SK-N-MC (cell line): ENCODE data around the gene SIL1.
"Not testable (repeated sequence)": the region's sequence is repeated elsewhere in the genome, so short reads cannot be mapped to it uniquely, and the experiment has no call there.

Experiments
- DNase-seq: peaks from one replicate; pipeline ENCODE4 v3.0.0-alpha.2; 2011; ENCODE audit warnings: low read depth, low spot score
- H3K27ac ChIP-seq: fragments of 200-600 bp; sonication (generic); 2 replicates; pipeline ENCODE4 v1.5.1; 2016; ENCODE audit warnings: mixed run types
- H3K36me3 ChIP-seq: fragments of 200-600 bp; sonication (generic); 2 replicates; pipeline ENCODE4 v1.6.1; 2017; ENCODE audit warnings: antibody characterized with exemption, low read length, mixed read lengths; ENCODE audit not compliant: insufficient read depth
- H3K4me3 ChIP-seq: fragments of 200-600 bp; sonication (generic); 2 replicates; pipeline ENCODE4 v1.5.1; 2016
- H3K9ac ChIP-seq: fragments of 200-600 bp; sonication (generic); 2 replicates; pipeline ENCODE4 v1.8.0; 2017; ENCODE audit warnings: mixed run types, mixed read lengths; ENCODE audit not compliant: insufficient read length
- H3K9me3 ChIP-seq: fragments of 200-600 bp; sonication (generic); 2 replicates; pipeline ENCODE4 v1.6.1; 2017; ENCODE audit warnings: low read depth, mild to moderate bottlenecking, antibody characterized with exemption, low read length, moderate library complexity, mixed read lengths
- EZH2 ChIP-seq: fragments of 200-600 bp; sonication (generic); IDR thresholded peaks from one replicate; pipeline ENCODE4 v1.6.1; 2017; ENCODE audit warnings: antibody characterized with exemption
- FOXP2 ChIP-seq: optimal IDR thresholded peaks from 2 replicates; pipeline ENCODE3; 2011; ENCODE audit warnings: mild to moderate bottlenecking, moderate library complexity; ENCODE audit not compliant: insufficient read depth; ENCODE audit errors: extremely low read length, control extremely low read depth
- POLR2AphosphoS5 ChIP-seq: IDR thresholded peaks from 2 replicates; pipeline ENCODE4 v1.6.1; 2012; ENCODE audit warnings: mild to moderate bottlenecking, low read depth, low read length, borderline replicate concordance

SIL1 gene

DNA sequence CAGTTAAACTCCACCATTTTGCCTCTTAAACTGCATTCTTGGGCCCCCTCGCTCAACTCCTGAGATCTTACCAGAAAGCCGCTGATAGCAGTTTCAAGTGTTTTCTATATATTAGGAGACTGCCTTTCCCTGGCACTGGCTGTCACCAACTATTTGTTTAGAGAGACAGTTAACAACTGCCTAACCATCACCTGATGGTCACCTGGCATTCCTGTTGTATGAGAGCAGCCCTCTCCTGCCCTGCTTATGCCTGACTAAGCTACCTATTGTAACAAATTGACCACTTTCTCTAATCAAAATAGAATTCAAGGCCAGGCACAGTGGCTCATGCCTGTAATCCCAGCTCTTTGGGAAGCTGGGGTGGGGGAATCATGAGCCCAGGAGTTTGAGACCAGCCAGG lies 28.0 kb upstream of the SIL1 start:
- no peak for DNase-seq
- Histone ChIP-seq H3K36me3 (no peaks in the 10 kb centered on the region), H3K9ac (no peak overlapping the region), H3K27ac (no peak overlapping the region), H3K9me3 (no peaks in the 10 kb centered on the region), H3K4me3 (no peak overlapping the region)
- no peak for TF ChIP-seq EZH2
- TF ChIP-seq POLR2AphosphoS5: no peak
- TF ChIP-seq FOXP2: no peak

DNA sequence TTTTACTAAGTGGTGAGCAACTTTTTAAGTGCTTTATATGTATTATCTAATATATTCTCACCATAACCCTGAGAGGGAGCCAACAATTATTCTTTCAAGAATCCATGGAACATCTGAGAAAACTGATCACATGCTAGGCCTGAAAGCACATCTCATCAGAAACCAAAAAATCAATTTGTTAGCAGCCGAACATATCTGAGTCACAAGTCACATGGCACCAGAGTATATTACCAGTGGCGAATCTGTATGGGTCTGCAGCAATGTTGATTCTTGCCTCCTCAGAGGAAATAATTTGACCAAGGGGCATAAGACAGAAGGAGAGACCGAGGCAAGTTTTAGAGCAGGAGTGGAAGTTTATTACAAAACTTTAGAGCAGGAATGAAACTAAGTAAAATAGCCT lies 25.3 kb upstream of the SIL1 start:
- Histone ChIP-seq H3K36me3 (no peaks in the 10 kb centered on the region), H3K4me3 (no peak overlapping the region), H3K9me3 (no peaks in the 10 kb centered on the region), H3K9ac (no peak overlapping the region), H3K27ac (no peak overlapping the region)
- DNase-seq: no peak
- TF ChIP-seq EZH2 (no peak), POLR2AphosphoS5 (no peak), FOXP2 (no peak)

DNA sequence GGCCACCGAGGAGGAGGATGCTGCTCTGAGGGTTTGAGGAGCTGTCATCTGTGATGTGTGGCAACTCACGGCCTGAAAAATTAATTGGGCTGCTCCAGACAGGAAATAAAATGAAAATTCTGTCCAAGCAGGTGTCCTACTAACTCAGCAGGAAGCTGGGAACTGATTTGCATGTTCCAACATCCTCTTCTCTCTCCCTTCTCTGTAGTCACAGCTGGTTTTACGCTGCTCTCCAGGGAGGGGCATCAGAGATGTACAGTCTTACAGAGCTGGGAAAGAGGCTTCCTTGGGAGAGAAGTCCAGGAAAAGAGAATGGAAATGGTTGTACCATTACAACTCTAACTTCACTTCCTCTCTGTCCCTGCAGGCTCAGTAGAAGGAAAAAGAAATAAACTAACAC lies 24.2 kb upstream of the SIL1 start:
- no peak overlapping the region for H3K4me3 ChIP-seq
- DNase-seq: no peak
- H3K27ac ChIP-seq: no peak overlapping the region
- H3K36me3 ChIP-seq: no peaks in the 10 kb centered on the region
- TF ChIP-seq EZH2 (no peak), FOXP2 (no peak), POLR2AphosphoS5 (no peak)
- H3K9ac ChIP-seq: no peak overlapping the region
- no peaks in the 10 kb centered on the region for H3K9me3 ChIP-seq

DNA sequence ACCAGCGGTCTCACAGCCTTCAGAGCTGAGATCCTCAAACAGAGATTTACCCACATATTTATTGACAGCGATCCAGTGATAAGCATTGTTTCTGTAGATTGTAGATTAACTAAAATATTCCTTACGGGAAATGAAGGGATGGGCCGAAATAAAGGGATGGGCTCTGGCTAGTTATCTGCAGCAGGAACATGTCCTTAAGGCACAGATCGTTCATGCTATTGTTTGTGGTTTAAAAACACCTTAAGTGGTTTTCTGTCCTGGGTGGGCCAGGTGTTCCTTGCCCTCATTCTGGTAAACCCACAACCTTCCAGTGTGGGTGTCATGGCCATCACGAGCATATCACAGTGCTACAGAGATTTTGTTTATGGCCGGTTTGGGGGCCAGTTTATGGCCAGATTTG lies 19.9 kb upstream of the SIL1 start:
- not testable (repeated sequence) for H3K9ac ChIP-seq, DNase-seq, H3K9me3 ChIP-seq, H3K27ac ChIP-seq, H3K36me3 ChIP-seq, H3K4me3 ChIP-seq

DNA sequence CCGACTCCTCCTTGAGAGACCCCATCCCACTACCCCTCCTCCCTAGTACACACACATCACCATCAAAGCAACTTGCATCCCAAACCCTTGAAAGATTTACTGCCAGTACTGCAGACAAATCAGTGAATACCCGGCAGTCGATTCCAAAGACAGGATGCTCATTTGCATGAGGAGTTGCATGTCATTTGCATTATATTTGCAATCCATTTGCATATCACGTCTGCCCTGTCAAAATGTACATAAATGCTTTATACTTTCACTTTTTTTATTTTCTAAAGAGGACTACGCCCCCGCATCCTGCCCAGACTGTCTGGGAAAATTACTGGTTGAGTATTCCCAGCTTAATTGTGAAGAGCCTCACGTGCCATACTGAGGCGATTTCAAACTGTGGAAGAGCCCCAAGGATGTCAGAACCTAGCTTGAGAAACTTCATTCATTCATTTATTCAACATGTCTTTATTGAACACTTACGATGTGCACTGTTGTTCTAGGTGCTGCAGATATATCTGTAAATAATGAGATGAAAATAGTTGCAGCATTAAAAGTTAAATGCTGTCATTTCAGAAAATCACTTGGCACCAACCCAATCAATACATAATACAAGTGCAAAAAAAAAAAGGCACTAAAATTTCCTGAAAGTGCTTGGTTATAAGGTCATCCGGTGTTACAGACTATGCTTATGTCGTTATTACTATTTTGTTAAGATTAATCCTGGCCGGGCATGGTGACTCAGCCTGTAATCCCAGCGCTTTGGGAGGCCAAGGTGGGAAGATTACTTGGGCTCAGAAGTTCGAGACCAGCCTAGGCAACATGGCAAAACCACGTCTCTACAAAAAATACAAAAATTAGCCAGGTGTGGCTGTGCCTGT lies 17.2 kb upstream of the SIL1 start:
- H3K27ac ChIP-seq: peak overlapping the region; percentile 52; the same call in 1 of the 2 replicates
- no peaks in the 10 kb centered on the region for H3K36me3 ChIP-seq
- H3K9me3 ChIP-seq: no peaks in the 10 kb centered on the region
- TF ChIP-seq EZH2 (no peak), FOXP2 (peak; percentile 70), POLR2AphosphoS5 (no peak)
- peak; percentile 83 for DNase-seq
- H3K4me3 ChIP-seq: peak overlapping the region; percentile 66
- no peak overlapping the region for H3K9ac ChIP-seq

DNA sequence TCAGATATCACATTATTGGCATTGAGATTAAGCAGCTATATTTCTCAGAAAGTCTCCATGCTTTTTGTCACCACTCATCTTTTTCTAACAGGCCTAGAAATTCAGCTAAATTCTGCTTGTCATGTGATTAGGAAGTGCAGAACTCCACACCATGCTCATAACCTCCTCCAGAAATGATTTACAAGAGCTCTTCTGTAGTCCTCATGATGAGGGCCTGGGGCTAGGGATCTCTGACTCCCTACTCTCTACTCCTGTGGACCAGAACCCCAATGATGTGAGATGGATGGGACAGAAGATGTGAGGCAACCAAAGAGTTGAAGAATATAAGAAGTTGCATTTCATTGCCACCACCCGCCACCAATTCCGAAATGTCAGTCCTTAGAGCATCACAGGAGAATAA lies 16.5 kb upstream of the SIL1 start:
- no peak overlapping the region for H3K9ac ChIP-seq
- no peak for TF ChIP-seq POLR2AphosphoS5
- TF ChIP-seq FOXP2: no peak
- no peak for TF ChIP-seq EZH2

DNA sequence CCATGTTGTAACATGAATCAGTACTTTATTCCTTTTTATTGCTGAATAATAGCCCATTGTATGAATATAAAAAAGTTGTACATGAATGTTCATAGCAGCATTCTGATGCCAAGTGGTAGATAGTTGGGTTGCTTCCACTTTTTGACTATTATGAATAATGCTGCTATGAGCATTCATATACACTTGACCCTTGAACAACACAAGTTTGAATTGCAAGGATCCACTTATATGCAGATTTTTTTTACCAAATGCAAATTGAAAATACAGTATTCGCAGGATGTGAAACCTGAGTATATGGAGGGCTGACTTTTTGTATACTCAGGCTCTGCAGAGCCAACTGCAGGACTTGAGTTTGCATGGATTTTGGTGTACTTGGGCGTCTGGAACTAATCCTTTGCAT lies 14.7 kb upstream of the SIL1 start:
- Histone ChIP-seq H3K27ac (no peak overlapping the region), H3K9ac (no peak overlapping the region), H3K4me3 (no peak overlapping the region), H3K36me3 (no peaks in the 10 kb centered on the region), H3K9me3 (no peaks in the 10 kb centered on the region)
- no peak for DNase-seq
- TF ChIP-seq FOXP2: no peak
- no peak for TF ChIP-seq POLR2AphosphoS5

More for the DNA sequence above, 16.5 kb upstream of the SIL1 start:
- H3K36me3 ChIP-seq: no peaks in the 10 kb centered on the region
- H3K9me3 ChIP-seq: no peaks in the 10 kb centered on the region
- DNase-seq: no peak
- 0 out of 2 replicates have a peak overlapping the region, but pooled peaks have one; percentile 34 for H3K27ac ChIP-seq
- peak overlapping the region; percentile 66 for H3K4me3 ChIP-seq

DNA sequence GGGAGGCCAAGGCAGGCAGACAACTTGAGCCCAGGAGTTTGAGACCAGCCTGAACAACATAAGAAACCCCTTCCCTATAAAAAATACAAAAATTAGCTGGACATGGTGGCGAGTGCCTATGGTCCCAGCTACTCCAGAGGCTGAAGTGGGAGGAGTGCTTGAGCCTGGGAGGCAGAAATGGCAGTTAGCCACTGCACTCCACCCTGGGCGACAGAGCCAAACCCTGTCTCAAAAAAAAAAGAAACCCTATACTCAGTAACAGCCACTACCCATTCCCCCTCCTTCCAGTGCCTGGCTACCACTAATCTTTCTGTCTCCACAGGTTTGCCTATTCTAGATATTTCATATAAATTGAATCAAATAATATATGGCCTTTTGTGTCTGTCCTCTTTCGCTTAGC lies 14.3 kb upstream of the SIL1 start:
- TF ChIP-seq EZH2 (no peak), FOXP2 (no peak), POLR2AphosphoS5 (no peak)
- no peak for DNase-seq
- Histone ChIP-seq H3K4me3 (no peak overlapping the region), H3K9ac (no peak overlapping the region), H3K27ac (no peak overlapping the region), H3K36me3 (no peaks in the 10 kb centered on the region), H3K9me3 (no peaks in the 10 kb centered on the region)

DNA sequence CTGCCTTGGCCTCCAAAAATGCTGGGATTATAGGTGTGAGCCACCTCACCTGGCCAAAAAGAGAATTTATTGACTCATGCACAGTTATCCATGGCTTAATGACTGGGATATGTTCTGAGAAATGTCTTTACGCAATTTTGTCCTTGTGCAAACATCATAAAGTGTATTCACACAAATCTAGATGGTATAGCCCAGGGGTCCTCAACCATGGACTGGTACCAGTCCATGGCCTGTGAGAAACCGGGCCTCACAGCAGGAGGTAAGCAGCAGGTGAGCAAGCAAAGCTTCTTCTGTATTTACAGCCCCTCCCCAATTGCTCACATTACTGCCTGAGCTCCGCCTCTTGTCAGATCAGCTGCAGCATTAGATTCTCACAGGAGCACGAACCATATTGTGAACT lies 12.4 kb upstream of the SIL1 start:
- Histone ChIP-seq H3K4me3 (no peak overlapping the region), H3K27ac (no peak overlapping the region), H3K9me3 (no peaks in the 10 kb centered on the region), H3K9ac (no peak overlapping the region), H3K36me3 (no peaks in the 10 kb centered on the region)
- TF ChIP-seq EZH2: no peak
- no peak for TF ChIP-seq FOXP2
- TF ChIP-seq POLR2AphosphoS5: no peak
- DNase-seq: no peak
